ENCODE data around the gene ZNF140.

Gene ZNF140

DNA sequence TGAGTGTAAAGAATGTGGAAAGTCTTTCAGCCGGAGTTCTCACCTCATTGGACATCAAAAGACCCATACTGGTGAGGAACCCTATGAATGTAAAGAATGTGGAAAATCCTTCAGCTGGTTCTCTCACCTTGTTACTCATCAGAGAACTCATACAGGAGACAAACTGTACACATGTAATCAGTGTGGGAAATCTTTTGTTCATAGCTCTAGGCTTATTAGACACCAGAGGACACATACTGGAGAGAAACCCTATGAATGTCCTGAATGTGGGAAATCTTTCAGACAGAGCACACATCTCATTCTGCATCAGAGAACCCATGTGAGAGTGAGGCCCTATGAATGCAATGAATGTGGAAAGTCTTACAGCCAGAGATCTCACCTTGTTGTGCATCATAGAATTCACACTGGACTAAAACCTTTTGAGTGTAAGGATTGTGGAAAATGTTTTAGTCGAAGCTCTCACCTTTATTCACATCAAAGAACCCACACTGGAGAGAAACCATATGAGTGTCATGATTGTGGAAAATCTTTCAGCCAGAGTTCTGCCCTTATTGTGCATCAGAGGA, 75.5 kb downstream of the ZNF140 start:
- Mint-ChIP-seq H3K36me3 (ENCODE audit: insufficient read depth) (peaks cover 22% of the 10 kb centered on the region), H3K27me3 (no peaks in the 10 kb centered on the region), H3K27ac (ENCODE audit: low read depth) (no peak overlapping the region), H3K9me3 (peaks cover 57% of the 10 kb centered on the region), H3K4me3 (no peak overlapping the region), H3K4me1 (no peaks in the 10 kb centered on the region)
- DNase-seq (ENCODE audit: low spot score in 2 of 2): no peak
- ATAC-seq (replicated peaks; ENCODE audit: extremely low read depth, poor library complexity, severe bottlenecking): no peak

Data from central memory CD8-positive, alpha-beta T cell (primary cell).